ENCODE measurements around the gene MAT2B. TPM values are rescaled to one million over a fixed set of nuclear protein-coding genes. Genes with fewer than 3 reads are reported as not detected.

The MAT2B gene
- total RNA-seq, 4 donors from 2014 or later: 41.4 to 70.5 (median 54.8) TPM

DNA sequence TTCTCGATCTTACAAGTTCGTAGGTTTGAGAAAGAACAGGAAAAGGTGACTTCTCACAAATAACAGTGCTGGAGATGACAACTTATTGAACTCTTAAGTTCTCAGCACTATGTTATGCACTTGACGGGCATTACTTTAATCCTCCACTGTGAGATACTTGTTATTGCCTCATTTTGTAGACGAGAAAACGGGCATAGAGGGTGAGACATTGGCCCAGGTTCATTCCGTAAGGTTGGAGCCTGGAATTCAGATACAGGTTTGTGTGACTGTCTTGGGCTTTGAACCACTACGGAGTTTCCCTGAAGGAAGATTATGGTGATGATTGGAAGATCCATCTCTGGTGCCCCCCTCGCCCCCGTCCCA is 657 bp downstream of the MAT2B start:
- peak overlapping the region; percentile 86 to 98 (median 97) for H3K27ac ChIP-seq
- H3K4me3 ChIP-seq: peak overlapping the region; percentile 65 to 79
- H3K36me3 ChIP-seq: no peaks in the 10 kb centered on the region
- WGBS, 2 donors (ENCODE audit: low coverage in 1 of 2): 0 to 4% methylated on average over 3 to 7 of the region's 9 CpGs
- TF ChIP-seq POLR2AphosphoS5 (IDR thresholded peaks at IDR 0.05): no peak
- TF ChIP-seq, protein P1, sequence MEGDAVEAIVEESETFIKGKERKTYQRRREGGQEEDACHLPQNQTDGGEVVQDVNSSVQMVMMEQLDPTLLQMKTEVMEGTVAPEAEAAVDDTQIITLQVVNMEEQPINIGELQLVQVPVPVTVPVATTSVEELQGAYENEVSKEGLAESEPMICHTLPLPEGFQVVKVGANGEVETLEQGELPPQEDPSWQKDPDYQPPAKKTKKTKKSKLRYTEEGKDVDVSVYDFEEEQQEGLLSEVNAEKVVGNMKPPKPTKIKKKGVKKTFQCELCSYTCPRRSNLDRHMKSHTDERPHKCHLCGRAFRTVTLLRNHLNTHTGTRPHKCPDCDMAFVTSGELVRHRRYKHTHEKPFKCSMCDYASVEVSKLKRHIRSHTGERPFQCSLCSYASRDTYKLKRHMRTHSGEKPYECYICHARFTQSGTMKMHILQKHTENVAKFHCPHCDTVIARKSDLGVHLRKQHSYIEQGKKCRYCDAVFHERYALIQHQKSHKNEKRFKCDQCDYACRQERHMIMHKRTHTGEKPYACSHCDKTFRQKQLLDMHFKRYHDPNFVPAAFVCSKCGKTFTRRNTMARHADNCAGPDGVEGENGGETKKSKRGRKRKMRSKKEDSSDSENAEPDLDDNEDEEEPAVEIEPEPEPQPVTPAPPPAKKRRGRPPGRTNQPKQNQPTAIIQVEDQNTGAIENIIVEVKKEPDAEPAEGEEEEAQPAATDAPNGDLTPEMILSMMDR (IDR thresholded peaks at IDR 0.05): no peak
- no peak for TF ChIP-seq POLR2A (IDR thresholded peaks at IDR 0.05)
- no peak for TF ChIP-seq EP300 (IDR thresholded peaks at IDR 0.05)
- no peaks in the 10 kb centered on the region for H3K9me3 ChIP-seq
- no peaks in the 10 kb centered on the region for H3K27me3 ChIP-seq
- ATAC-seq: no peak
- peaks cover 0 to 72% (median 17%) of the 10 kb centered on the region in 3 donors for H3K4me1 ChIP-seq

- no peak for ATAC-seq
- TF ChIP-seq EP300 (IDR thresholded peaks at IDR 0.05) (no peak), POLR2AphosphoS5 (IDR thresholded peaks at IDR 0.05) (no peak)
- peak overlapping the region; percentile 86 to 98 (median 97) for H3K27ac ChIP-seq
- WGBS, 2 donors (ENCODE audit: low coverage in 1 of 2): 4 to 5% methylated on average over 8 of the region's 8 CpGs
- no peaks in the 10 kb centered on the region for H3K9me3 ChIP-seq
- peaks cover 0 to 75% (median 17%) of the 10 kb centered on the region in 3 donors for H3K4me1 ChIP-seq
- H3K4me3 ChIP-seq: peak overlapping the region; percentile 65 to 79
- no peaks in the 10 kb centered on the region for H3K27me3 ChIP-seq
- H3K36me3 ChIP-seq: no peaks in the 10 kb centered on the region
These were observed 1.3 kb downstream of the MAT2B start for GRCh38 chr5:163506726-163507125.

GRCh38 chr5:163508753-163509152 is 3.3 kb downstream of the MAT2B start:
- H3K36me3 ChIP-seq: peaks cover 0 to 19% of the 10 kb centered on the region in 2 donors
- ATAC-seq: no peak
- WGBS, 2 donors (ENCODE audit: low coverage in 1 of 2): 16 to 21% methylated on average over 5 of the region's 5 CpGs
- H3K4me3 ChIP-seq: peak overlapping the region; percentile 40 to 79
- TF ChIP-seq EP300 (IDR thresholded peaks at IDR 0.05) (no peak), POLR2AphosphoS5 (IDR thresholded peaks at IDR 0.05) (no peak), POLR2A (IDR thresholded peaks at IDR 0.05) (no peak)
- TF ChIP-seq, protein P1 (IDR thresholded peaks at IDR 0.05): no peak
- H3K4me1 ChIP-seq: peaks cover 3 to 75% (median 12%) of the 10 kb centered on the region in 3 donors
- H3K27me3 ChIP-seq: no peaks in the 10 kb centered on the region
- H3K9me3 ChIP-seq: no peaks in the 10 kb centered on the region
- H3K27ac ChIP-seq: peak overlapping the region in 3 of 4 donors; percentile 39 to 98 (median 96)

DNA sequence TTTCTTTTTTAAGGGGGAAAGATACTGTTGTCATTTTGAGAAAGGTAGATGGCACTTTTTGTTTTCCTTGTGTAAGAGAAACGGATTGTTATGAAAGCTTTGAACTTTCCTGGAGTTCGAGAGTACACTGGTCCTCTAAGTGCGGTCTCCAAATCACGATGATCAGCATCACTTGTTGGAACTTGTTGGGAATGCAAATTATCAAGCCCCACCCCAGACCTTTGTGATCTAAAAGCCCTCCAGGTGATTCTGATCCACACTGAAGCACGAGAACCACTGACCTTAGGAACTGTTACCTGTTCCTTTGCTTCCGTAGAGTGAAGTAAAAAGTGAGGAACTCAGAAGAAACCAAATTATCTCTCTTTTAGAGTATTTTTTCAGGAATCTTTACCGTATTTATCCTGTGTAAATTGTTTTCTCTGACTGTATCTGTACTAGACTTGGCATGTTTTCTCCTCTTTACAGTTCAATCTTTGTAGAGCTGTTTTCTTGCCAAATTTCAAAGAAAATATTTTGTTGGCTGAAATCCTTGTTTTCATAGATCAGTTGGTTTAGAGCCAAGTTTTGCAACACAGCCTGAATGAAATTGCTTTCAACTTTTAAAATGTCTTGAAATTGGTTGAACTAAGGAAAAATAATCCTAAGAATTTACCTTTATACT is 4.0 kb downstream of the MAT2B start:
- H3K4me3 ChIP-seq: peak overlapping the region; percentile 40 to 79
- no peak for ATAC-seq
- no peaks in the 10 kb centered on the region for H3K9me3 ChIP-seq
- TF ChIP-seq POLR2A (IDR thresholded peaks at IDR 0.05) (no peak), POLR2AphosphoS5 (IDR thresholded peaks at IDR 0.05) (peak; percentile 12), EP300 (IDR thresholded peaks at IDR 0.05) (no peak)
- TF ChIP-seq, protein P1 (IDR thresholded peaks at IDR 0.05): no peak
- H3K27me3 ChIP-seq: no peaks in the 10 kb centered on the region
- peaks cover 3 to 68% (median 12%) of the 10 kb centered on the region in 3 donors for H3K4me1 ChIP-seq
- H3K36me3 ChIP-seq: peaks cover 0 to 26% of the 10 kb centered on the region in 2 donors
- 5 to 6% methylated on average over 7 of the region's 7 CpGs for WGBS, 2 donors (ENCODE audit: low coverage in 1 of 2)
- peak overlapping the region; percentile 45 to 98 (median 84) for H3K27ac ChIP-seq

- 87% methylated on average over 5 of the region's 5 CpGs for whole genome bisulfite sequencing, 2 donors (ENCODE audit: low coverage in 1 of 2)
- peaks cover 3 to 56% (median 12%) of the 10 kb centered on the region in 3 donors for H3K4me1 ChIP-seq
- H3K36me3 ChIP-seq: peaks cover 2 to 57% of the 10 kb centered on the region in 2 donors
These were observed 7.1 kb downstream of the MAT2B start for GRCh38 chr5:163512526-163512925.

More at GRCh38 chr5:163512526-163512925, 7.1 kb downstream of the MAT2B start:
- TF ChIP-seq POLR2A (IDR thresholded peaks at IDR 0.05): no peak
- TF ChIP-seq POLR2AphosphoS5 (IDR thresholded peaks at IDR 0.05): no peak
- TF ChIP-seq, protein P1 (IDR thresholded peaks at IDR 0.05): no peak
- TF ChIP-seq EP300 (IDR thresholded peaks at IDR 0.05): no peak
- no peak overlapping the region for H3K27ac ChIP-seq
- H3K27me3 ChIP-seq: no peaks in the 10 kb centered on the region
- no peak for ATAC-seq
- no peaks in the 10 kb centered on the region for H3K9me3 ChIP-seq
- H3K4me3 ChIP-seq: no peak overlapping the region
